ENCODE data around the gene SETD2.
"Not testable (repeated sequence)": the region's sequence is repeated elsewhere in the genome, so short reads cannot be mapped to it uniquely, and the experiment has no call there.

The SETD2 gene, protein sequence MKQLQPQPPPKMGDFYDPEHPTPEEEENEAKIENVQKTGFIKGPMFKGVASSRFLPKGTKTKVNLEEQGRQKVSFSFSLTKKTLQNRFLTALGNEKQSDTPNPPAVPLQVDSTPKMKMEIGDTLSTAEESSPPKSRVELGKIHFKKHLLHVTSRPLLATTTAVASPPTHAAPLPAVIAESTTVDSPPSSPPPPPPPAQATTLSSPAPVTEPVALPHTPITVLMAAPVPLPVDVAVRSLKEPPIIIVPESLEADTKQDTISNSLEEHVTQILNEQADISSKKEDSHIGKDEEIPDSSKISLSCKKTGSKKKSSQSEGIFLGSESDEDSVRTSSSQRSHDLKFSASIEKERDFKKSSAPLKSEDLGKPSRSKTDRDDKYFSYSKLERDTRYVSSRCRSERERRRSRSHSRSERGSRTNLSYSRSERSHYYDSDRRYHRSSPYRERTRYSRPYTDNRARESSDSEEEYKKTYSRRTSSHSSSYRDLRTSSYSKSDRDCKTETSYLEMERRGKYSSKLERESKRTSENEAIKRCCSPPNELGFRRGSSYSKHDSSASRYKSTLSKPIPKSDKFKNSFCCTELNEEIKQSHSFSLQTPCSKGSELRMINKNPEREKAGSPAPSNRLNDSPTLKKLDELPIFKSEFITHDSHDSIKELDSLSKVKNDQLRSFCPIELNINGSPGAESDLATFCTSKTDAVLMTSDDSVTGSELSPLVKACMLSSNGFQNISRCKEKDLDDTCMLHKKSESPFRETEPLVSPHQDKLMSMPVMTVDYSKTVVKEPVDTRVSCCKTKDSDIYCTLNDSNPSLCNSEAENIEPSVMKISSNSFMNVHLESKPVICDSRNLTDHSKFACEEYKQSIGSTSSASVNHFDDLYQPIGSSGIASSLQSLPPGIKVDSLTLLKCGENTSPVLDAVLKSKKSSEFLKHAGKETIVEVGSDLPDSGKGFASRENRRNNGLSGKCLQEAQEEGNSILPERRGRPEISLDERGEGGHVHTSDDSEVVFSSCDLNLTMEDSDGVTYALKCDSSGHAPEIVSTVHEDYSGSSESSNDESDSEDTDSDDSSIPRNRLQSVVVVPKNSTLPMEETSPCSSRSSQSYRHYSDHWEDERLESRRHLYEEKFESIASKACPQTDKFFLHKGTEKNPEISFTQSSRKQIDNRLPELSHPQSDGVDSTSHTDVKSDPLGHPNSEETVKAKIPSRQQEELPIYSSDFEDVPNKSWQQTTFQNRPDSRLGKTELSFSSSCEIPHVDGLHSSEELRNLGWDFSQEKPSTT (N-terminal part only)

DNA sequence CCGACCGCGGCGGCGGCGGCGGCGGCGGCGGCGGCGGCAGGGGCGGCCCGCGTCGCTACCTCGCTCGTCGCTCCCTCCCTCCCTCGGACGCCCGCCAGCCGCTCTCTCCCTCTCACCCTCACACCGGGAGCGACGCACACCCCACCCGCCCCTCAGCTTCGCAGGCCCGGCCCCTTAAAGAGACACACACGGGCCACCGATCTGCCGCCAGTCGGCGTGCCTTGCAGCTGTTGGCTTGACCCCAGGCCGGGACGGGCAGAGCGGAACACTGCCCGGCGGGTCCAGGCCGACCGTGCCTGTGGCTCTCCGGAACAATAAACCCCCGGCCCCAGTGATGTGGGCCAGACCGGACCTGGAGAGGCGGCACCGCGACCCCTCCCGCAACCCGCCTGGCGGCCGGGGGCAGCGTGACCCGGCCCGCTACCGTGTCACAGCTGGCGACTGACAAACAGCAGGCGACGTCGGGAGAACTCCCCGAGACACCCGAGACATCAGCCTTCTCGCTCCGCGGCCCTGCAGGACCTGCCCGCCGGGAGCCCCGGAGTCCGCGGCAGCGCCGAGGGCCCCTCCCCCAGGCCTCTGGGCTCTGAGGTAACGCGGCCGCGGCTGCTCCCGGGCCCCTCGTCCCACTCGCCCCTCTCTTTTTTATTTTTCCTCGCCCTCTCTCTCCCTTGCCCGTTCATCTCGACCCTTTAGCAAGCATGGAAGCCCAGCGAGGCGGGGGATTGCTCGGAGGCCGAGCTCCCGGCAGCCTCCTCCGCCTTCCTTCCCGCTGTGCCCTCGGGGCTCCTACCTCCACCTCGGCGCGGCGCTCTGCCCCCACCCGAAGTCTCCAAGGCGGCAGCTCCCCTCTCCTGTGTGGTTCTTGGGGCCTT is at the start of gene SETD2:
SETD2 (minus strand) TSS at position 107 of the 875 bp plus-strand sequence. CDS start 189 bp downstream, outside the sequence.
- DNase-seq = peak; percentile 84 to 94

DNA sequence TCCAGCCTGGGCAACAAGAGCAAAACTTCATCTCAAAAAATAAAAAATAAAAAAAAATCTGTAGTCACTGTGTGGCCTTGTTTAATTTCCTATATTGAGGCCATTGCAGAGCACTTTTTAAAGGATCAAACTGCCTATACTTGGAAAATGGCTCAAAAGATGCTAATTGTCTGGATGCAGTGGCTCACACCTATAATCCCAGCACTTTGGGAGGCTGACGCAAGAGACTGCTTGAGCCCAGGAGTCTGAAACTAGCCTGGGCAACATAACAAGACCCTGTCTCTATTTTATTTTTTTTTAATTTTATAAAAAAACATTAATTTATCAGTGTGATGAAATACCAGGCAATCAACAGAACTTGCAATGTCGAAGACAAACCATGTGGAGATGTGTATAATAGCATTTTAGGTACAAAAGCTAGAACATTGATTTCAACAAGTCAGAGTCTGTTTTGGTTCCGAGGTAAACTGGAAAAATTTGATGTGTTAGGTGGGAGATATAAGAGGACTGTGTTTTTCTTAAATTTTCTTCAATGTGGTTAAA is 47.0 kb upstream of the SETD2 start:
- DNase-seq = no peak

DNA sequence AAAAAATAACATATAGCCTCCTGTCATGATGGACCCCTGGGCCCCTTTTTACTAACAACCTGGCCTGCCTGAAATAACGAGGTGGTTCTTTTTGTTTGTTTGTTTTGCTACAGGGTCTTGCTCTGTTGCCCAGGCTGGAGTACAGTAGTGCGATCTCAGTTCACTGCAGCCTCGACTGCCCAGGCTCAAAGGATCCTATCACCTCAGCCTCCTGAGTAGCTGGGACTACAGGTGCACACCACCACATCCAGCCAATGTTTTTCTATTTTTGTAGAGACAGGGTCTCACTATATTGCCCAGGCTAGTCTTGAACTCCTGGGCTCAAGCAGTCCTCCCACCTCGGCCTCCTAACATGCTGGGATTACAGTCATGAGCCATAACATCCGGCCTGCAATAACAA is 42.1 kb upstream of the SETD2 start:
- DNase-seq = not testable (repeated sequence)

DNA sequence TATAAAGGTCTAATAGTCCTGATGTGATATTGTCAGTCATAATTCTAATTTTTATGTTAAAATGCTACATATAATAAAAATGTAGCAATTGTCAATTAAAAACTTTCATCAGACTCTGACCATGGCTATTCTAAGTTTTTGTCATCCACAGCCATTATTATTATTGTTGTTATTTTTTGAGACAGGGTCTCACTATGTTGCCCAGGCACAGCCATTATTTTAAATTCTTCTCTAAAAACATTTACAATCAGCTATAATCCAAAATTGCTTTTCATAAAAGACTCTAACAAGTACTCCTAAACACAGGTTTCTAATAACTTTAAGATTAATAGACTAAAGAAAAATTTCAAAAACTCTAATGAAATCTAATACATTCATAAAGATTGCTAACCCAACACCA is 41.0 kb upstream of the SETD2 start:
- DNase-seq = no peak

DNA sequence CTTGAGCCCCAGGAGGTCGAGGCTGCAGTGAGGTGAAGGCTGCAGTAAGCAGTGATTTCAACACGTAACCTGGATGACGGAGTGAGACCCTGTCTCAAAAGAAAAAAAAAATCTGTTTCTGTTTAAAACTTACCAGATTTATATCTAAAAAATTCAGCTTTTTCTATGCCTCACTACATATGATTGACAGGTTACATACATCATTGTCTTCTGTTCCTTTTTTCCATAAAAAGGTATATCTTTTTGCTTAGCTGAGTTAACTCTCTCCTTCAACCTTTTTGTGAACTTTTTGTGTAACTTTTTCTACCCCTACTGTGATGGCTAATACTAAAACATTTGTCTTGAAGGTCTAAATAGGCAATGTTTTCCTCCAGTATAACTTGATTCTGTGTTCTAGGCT is 38.6 kb upstream of the SETD2 start:
- no peak for DNase-seq

DNA sequence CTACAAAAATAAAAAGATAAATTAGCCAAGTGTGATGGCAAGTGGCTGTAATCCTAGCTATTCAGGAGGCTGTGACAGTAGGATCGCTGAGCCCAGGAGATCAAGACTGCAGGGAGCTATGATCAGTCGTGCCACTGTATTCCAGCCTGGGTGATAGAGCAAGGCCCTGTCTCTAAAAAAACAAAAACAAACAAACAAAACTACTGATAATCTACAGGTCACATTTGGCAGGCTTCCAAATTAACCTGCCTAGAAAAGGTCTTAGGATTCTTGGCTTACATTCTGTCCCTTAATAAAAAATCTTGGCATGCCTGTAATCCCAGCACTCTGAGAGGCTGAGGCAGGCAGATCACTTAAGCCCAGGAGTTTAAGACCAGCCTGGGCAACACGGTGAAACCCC is 33.4 kb upstream of the SETD2 start:
- DNase-seq = no peak

DNA sequence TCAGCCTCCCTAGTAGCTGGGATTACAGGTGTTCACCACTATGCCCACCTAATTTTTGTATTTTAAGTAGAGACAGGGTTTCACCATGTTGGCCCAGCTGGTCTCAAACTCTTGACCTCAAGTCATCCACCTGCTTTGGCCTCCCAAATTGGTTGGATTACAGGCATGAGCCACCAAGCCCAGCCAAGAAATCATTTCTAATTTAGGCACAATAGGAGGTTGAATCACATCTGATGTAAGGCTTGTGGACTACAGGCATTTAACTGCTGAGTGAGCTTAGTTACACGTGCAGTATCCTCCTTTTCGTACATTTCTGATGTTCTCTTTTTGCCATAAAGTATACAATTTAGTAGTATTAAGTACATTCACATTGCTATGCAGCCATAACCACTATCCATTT is 31.1 kb upstream of the SETD2 start:
- no peak for DNase-seq

DNA sequence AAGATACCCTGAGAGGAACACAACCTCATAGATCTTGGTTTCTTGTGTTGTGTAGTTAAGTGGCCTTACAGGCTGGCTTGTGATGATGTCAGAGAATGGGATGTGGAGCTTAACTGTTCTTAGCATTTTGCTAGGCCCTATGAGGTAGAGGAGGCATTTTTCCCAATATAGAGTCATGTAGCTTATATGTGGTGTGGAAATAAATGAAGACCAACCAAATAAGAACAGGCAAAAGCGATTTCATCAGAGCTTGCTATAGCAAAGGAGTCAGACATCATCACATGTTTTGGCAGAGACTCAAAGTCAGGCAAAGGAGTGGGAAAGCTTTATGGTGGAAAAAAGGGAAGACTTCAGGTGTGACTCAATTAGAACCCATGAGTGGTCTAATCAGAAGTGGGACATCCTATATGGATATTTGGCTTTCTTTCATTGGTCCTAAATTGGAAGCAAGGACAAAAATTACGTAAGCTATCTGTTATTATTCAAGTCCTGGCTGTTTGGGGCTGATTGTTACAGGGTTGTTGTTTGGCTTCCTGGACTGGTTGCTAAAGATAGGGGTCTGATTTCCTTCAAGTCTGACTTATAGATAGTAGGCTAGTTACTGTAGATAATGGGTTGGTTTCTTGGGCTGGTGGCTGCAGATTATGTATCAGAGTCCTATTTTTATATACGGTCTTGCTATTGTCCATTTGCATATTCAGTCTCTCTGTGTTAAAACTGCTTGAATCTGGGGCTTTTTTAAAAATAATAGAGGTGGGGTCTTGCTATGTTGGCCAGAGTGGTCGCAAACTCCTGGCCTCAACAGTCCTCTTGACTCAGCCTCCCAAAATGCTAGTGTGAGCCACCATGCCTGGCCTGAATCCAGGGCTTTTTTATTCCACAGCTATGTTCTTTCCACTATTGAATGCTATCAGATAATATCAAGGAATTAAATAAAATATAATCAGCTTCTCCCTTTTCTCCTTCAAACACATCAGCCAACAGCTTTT is 30.3 kb upstream of the SETD2 start:
- DNase-seq = no peak

DNA sequence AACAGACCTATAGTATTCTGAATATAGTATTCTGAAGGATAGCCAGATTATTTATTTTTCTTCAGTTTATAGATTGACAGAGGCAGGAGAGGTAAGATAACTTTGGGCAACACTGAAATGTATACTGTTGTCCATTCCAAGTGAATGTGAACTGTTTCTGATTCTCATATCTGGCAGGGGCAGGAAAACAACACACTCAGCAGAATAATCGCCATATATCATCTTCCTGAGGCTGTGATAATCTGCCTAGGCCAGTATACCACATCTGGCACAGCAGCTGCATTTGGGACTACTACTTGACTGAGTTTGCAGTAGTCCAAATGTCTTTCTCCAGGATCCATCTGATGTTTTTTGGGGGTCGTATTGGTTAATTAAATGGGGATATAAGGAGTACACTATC is 22.4 kb upstream of the SETD2 start:
- no peak for DNase-seq

DNA sequence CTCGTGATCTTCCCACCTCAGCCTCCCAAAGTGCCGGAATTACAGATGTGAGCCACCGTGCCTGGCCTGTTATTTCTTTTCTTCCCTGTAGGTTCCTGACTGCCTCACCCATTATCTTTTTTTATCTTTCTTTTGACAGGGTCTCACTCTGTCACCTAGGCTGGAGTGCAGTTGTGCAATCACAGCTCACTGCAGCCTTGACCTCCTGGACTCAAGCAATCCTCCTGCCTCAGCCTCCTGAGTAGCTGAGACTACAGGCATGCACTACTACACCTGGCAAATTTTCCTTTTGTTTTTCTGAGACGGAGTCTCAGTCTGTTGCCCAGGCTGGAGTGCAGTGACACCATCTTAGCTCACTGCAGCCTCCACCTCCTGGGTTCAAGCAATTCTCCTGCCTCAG is 17.8 kb upstream of the SETD2 start:
- DNase-seq = not testable (repeated sequence)

DNA sequence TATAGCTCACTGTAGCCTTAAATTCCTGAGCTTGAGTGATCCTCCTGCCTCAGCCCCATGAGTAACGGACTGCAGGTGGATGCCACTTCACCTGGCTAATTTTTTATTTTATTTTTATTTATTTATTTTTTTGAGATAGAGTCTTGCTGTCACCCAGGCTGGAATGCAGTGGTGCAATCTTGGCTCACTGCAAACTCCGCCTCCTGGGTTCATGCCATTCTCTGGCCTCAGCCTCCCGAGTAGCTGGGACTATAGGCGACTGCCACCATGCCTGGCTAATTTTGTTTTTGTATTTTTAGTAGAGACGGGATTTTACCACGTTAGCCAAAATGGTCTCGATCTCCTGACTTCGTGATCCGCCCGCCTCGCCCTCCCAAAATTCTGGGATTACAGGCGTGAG is 16.1 kb upstream of the SETD2 start:
- DNase-seq = not testable (repeated sequence)

DNA sequence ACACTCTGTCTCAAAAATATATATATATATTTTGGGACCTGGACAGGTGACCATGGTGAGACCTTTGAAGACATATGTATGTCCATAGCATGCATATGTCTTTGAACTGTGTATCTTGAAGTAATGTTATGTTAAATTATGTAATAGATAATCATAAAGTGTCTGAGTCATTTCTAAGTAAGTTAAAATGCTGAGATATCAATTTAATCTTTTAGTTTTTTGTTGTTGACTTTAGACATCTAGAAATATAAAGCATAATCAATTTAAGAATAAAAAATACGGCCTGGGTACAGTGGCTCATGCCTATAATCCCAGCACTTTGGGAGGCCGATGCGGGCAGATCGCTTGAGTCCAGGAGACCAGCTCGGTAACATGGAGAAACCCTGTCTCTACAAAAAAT is 12.7 kb upstream of the SETD2 start:
- no peak for DNase-seq

DNA sequence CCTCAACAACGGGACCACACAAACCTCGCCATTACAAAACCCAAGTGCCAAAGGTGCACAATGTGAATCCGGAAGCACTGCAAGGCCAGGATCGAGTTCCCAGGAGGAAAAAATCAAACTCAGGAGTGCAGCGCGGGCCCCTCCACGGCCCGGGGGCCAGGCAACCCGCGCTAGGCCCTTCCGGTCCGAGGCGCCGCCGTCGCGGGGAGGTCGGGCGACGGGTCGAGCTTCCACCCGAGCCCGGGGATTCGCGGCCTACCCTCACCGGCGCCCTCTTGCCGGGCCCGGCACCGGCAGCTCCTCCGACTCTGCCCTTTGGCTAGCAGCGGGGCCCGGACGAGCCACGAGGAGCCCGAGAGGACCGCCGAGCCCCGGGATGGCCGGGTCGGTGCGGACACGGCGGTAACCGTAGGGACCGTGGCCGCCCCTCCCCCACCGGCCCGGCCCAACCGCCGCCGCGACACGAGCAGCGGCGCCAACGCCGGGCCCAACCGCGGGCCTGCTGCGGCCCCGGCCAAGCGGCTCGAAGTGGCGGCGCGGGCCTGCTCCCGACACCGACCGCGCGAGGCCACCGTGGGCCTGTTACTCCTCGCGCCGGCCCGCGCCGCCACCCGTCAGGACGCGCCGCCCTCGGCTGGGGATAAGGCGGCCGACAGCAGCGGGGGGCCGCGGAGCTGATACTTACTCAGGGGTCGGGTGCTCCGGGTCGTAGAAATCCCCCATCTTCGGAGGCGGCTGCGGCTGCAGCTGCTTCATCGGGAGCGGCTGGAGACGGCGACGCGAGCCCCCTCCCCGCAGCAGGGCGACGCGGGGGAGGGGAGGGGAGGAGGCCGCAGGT is 525 bp downstream of the SETD2 start:
- peak; percentile 13 to 19 for DNase-seq

DNA sequence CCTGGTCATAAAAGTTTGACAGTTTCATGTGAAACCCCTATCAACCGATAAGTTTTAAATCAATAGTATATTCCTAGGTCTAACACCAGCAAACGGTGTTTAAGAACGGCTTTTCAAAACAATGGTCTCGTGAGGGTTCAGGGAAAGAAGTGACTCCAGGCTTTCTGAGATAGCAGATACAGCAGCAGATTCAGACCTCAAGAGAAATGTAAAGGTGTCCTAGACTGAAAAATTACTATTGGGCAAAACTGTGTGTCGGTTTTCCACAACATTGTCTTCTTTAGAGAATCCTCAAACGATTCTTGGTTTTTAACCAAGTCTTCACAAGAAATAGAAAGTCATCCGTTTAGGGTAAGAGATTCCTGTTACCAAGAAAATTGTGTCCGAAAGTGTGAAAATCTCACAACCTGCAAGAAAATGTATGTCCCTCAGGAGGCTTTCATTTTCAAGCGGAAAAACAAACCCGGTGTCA is 1.2 kb downstream of the SETD2 start:
- DNase-seq = no peak

DNA sequence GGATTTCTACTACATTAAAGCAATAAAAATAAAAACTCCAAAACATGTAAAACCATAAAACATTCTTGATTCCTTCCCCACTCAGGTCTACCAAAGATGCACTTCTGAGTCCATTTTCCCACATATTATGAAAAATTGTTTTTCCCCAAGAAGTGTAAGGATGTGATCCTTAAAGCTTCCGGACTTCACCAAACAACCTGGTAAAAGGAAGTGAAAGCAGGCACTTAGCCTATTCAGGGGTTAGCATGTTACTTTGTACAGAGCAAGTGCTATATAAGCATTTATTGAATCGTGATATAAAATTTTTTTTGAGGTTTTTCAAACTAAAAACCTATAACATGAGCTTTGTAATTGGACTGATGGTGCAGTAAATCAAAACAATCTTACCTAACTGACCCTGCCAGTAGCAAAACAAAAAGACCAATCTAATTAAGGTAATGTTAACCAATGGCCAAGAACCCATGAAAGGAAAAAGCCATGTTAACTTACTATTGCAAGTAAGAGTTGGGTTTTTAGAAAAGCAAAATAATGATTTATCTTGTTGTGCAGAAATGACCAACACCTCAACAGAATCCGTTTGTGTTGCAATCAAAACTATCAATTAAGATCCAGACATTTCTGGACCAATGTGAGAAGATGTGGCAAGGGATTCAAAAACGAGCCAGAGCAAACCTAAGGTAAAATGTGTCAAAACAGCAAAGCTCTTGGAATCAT is 1.8 kb downstream of the SETD2 start:
- DNase-seq = no peak

DNA sequence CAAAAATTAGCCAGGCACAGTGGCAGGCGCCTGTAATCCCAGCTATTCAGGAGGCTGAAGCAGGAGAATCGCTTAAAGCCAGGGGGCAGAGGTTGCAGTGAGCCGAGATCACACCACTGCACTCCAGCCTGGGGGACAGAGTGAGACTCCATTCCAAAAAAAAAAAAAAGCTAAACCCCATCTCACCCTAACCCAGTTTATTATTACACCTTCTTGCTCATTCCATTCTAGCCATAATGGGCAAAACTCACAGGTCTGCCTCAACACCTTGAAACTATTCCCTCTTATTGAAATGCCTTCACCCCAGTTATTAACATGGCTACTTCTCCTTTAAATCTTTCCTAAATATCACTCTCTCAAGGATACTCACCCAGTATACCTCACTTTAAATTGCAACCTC is 4.1 kb downstream of the SETD2 start:
- DNase-seq = no peak

DNA sequence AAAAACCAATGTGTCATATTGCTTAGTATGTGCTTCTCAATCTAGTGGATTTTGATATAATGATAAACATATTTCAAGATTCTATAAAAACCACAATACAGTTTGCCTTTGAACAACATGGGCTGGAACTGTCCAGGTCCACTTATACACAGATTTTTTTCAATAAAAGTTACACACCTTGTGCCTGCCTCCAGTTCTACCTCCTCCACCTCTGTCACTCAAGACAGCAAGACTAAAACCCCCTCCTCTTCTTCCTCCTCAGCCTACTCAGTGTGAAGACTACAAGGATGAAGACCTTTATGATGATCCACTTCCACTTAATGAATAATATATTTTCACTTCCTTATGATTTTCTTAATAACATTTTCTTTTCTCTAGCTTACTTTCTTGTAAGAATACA is 5.7 kb downstream of the SETD2 start:
- no peak for DNase-seq

DNA sequence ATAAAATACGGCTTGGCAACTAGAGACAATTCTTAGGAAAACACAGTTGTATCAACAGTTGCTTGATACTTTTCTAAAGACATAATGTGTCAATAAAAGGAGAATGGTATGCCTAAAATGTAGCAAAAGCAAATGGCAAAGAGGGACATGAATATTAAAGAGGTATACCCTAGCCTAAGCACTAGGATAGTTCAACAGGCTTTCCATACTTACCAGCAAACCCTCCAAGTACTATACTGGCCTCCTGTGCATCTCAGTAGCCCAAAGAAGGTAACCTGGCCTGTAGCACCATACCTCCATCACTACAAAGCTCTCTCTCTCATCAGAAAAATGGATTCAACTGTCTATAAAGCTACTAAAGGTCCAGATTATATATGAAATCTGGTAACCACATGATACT is 7.5 kb downstream of the SETD2 start:
- DNase-seq = no peak

DNA sequence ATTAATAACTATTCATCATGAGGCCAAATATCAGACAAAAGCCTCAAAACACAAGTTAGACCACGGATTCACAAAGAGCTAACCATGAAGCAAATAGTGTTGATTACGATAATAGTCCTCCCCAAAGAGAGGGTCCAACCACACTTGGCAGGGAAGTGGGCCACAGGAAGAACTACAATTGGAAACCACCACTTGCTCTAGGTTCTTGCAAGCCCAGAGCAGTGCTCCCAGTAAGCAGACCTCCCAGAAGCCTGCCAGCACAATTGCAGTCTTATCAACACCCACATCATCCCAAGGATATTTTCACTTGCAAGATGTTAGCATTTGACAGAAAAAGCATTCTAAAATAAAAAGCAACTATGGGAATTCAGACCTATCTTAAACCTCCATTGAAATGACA is 11.3 kb downstream of the SETD2 start:
- no peak for DNase-seq
